Activated T-helper 17 cell treated with anti-CD3 and anti-CD28 coated beads, Interleukin-2, amount 50 U/mL, for 72 hours (primary cell): ENCODE results near the gene ADNP2. TPM values are rescaled to one million over a fixed set of nuclear protein-coding genes. Genes with fewer than 3 reads are reported as not detected.
A peak's percentile ranks its signal among the peaks of the same experiment; 100 is the strongest.

ENCODE experiments used
- ATAC-seq: fragments of 150-1000 bp; cut with Tn5 transposase; replicated peaks from 2 replicates; pipeline ENCODE4 v1.10.0; 2021; ENCODE audit warnings: mild to moderate bottlenecking, moderate library complexity
- H3K27ac Mint-ChIP-seq: one replicate; pipeline ENCODE4 v1.8.0; 2022; ENCODE audit warnings: mixed read lengths
- H3K27me3 Mint-ChIP-seq: one replicate; pipeline ENCODE4 v1.8.0; 2022; ENCODE audit warnings: mixed read lengths
- H3K36me3 Mint-ChIP-seq: one replicate; pipeline ENCODE4 v1.8.0; 2022; ENCODE audit warnings: low read depth, mild to moderate bottlenecking, mixed read lengths
- H3K4me1 Mint-ChIP-seq: one replicate; pipeline ENCODE4 v1.8.0; 2022; ENCODE audit warnings: mixed read lengths
- H3K4me3 Mint-ChIP-seq: one replicate; pipeline ENCODE4 v1.8.0; 2022; ENCODE audit warnings: mild to moderate bottlenecking, mixed read lengths
- H3K9me3 Mint-ChIP-seq: one replicate; pipeline ENCODE4 v1.8.0; 2022; ENCODE audit warnings: mixed read lengths
- total RNA-seq, 2 donors: library from RNA; stranded (reverse); gene quantifications; one replicate each; pipeline ENCODE4 v1.2.3, GENCODE V29; 2022

ADNP2 gene
- total RNA-seq, 2 donors from 2014 or later, result 31.8 to 34.9 TPM

DNA sequence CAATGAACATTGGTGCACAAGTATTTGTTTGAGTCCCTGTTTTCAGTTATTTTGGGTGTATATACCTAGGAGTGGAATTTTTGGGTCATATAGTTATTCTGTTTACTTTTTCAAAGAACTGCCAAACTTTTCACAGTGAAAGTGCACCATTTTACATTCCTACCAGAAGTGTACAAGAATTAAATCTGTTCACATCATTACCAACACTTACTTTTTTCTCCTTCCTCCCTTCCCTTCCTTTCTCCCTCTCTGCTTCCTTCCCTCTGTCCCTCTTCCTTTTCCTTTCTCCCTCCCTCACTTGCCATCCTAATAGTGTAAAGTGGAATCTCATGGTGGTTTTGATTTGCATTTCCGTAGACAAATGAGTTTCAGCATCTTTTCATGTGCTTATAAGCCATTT is 11.9 kb downstream of the ADNP2 start:
- ATAC-seq, result no peak
- no peak overlapping the region for H3K27ac Mint-ChIP-seq
- H3K36me3 Mint-ChIP-seq, result peaks cover 84% of the 10 kb centered on the region
- no peak overlapping the region for H3K4me3 Mint-ChIP-seq
- H3K9me3 Mint-ChIP-seq, result no peaks in the 10 kb centered on the region
- H3K27me3 Mint-ChIP-seq, result no peaks in the 10 kb centered on the region
- H3K4me1 Mint-ChIP-seq, result peaks cover 15% of the 10 kb centered on the region

DNA sequence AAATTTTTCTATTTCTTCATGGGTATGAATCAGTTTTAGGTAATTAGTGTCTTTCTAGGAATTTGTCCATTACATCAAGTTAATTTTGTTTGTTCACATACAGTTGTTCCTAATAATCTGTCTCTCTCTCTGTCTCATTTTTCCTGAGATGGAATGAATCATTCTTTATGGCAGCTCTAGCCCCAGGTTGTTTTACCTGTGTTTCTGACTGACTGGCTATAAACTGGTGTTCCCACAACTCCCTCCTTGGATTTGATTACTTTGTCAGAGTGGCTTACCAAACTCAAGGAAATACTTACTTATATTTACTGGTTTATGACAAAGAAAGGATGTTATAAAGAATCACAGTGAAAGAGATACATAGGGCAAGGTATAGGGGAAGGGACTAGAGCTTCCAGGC is 15.1 kb downstream of the ADNP2 start:
- H3K4me3 Mint-ChIP-seq, result no peak overlapping the region
- no peaks in the 10 kb centered on the region for H3K27me3 Mint-ChIP-seq
- H3K27ac Mint-ChIP-seq, result no peak overlapping the region
- no peaks in the 10 kb centered on the region for H3K9me3 Mint-ChIP-seq
- H3K36me3 Mint-ChIP-seq, result peaks cover 84% of the 10 kb centered on the region
- ATAC-seq, result no peak
- peaks cover 18% of the 10 kb centered on the region for H3K4me1 Mint-ChIP-seq

DNA sequence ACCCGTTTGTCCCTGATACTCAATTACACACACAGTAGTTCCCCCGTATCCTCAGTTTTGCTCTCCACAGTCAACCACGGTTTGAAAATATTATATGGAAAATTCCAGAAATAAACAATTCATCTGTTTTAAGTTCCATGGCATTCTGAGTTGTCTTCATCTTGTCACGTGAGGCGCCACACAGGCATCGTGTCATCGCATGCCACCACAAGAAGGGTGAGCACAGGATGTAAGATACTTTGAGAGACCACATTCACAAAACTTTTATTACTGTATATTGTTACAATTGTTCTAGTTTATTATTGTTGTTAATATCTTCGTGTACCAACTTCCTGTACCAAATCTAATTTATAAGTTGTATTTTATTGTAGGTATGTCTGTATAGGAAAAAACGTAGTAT is 17.7 kb downstream of the ADNP2 start:
- Mint-ChIP-seq H3K27me3 (no peaks in the 10 kb centered on the region), H3K36me3 (peaks cover 87% of the 10 kb centered on the region), H3K27ac (no peak overlapping the region), H3K9me3 (no peaks in the 10 kb centered on the region), H3K4me3 (no peak overlapping the region), H3K4me1 (peaks cover 21% of the 10 kb centered on the region)
- no peak for ATAC-seq

DNA sequence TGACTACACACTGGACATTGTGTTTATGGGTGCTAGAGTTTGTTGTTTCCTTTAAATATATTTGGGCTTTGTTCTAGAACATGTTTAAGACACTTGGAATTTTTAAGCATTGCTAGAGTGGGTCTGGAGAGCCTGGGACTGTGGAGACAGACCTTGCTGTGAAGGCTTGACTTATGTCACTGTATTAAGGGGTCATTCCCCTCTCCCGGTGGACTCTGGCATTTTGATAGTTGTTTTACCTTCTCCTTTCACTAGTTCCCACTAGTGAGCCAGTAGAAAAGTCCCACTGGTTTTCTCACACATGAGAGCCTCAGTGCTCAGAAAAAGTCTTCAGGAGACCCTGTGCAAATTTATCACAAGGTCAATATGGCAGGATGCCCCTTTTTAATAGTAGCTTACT is 18.6 kb downstream of the ADNP2 start:
- Mint-ChIP-seq H3K4me1 (peaks cover 21% of the 10 kb centered on the region), H3K36me3 (peaks cover 87% of the 10 kb centered on the region), H3K4me3 (no peak overlapping the region), H3K9me3 (no peaks in the 10 kb centered on the region), H3K27me3 (no peaks in the 10 kb centered on the region), H3K27ac (no peak overlapping the region)
- no peak for ATAC-seq

DNA sequence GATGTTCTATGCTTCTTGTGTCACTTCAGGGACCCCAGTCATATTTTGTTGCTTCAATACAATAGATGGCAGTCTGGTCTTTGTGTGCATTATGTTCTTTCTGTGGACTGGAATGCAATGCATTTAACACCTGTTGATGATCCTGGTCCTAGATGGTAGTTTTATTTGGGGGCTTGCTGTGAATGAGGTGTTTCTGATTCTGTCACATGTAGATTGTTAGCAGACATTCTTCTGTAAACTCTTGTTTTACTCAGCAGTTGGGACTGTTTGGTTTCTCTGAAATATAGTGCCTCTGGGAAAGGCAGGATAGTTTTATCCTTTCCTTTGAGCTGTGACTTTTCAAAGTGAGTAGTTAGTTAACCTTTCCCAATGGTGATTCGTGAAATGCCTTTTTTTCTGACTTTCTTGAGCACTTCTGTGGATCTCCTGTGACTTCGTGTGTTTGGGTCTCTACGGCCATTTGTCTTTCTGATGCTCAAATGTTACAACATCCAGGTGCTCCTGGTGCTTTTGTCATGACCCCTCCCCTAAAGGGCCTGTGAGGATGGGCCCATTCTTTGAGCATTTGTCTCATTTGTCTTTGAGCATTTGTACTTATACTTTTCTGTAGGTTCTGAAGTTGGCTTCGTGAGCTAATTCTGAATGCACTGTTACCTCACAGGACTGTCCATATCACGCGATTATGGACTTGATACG is 20.8 kb downstream of the ADNP2 start:
- no peak for ATAC-seq
- Mint-ChIP-seq H3K27ac (no peak overlapping the region), H3K36me3 (peaks cover 89% of the 10 kb centered on the region), H3K9me3 (no peaks in the 10 kb centered on the region), H3K4me1 (peaks cover 21% of the 10 kb centered on the region), H3K4me3 (no peak overlapping the region), H3K27me3 (no peaks in the 10 kb centered on the region)

DNA sequence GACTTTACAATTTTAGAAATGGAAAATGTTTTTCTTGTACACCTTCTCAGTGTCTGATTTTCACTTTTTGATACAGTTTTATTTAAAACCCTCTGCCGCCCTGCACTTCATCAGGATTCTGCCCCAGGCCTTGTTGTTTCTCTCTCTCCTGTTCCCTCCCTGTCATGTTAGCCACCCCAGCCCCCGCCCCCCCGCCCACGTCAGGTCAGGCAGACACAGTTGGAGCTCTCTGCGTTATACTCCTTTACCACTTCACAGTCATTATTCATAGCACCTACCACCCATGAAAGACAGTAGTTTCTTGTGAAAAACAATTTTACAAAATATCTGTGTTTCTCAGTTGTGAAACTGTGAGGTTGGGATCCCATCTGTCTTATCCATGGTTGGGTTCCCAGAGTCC is 21.5 kb downstream of the ADNP2 start:
- Mint-ChIP-seq H3K36me3 (peaks cover 96% of the 10 kb centered on the region), H3K9me3 (no peaks in the 10 kb centered on the region), H3K27me3 (no peaks in the 10 kb centered on the region), H3K4me1 (peaks cover 21% of the 10 kb centered on the region), H3K27ac (no peak overlapping the region), H3K4me3 (no peak overlapping the region)
- no peak for ATAC-seq

DNA sequence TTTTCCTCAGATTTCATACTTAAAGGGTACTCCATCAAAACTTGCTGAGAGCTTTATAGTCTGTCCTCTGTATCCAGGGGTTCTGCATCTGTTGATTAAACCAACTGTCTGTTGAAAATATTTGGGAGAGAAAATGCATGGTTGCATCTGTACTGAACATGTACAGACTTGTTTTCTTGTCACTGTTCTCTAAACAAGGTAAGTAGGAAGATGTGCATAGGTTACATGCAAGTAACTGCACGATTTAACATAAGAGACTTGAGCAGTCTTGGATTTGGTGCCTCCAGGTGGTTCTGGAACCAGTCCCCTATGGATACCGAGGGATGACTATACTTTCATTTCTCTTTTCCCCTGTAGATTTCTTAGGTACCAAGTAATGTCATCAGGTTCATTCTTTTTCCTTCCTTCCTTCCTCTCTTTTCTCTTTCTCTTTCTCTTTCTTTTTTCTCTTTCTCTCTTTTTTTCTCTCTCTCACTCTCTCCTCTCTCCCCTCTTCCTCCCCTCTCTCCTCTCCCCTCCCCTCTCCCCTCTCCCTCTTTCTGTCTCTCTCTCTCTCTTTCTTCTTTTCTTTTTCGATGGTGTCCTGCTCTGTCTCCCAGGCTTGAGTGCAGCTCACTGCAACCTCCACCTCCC is 23.2 kb downstream of the ADNP2 start:
- Mint-ChIP-seq H3K27ac (peak overlapping the region; percentile 78), H3K9me3 (no peaks in the 10 kb centered on the region), H3K36me3 (peaks cover 97% of the 10 kb centered on the region)

DNA sequence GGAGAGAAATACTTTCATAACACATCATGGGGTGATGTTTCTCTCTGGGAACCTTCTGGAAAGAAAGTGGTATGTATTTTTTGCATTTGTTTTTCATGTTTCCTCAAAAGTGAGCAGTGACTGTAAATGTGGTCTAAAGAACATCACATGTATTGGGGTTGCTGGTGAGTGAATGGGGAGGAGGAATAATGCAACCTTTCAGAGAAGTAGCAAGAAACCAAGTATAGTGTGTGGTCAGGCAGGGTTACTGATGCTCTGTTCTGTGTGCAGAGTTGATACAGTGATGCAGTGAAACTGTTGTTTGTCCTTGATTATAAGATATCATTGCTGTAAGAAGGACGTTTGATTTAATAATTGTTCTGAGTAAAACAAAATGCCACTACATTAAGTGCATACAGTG is 24.1 kb downstream of the ADNP2 start:
- peaks cover 10% of the 10 kb centered on the region for H3K4me1 Mint-ChIP-seq
- H3K9me3 Mint-ChIP-seq, result no peaks in the 10 kb centered on the region
- H3K4me3 Mint-ChIP-seq, result no peak overlapping the region
- peaks cover 97% of the 10 kb centered on the region for H3K36me3 Mint-ChIP-seq
- no peak for ATAC-seq
- no peak overlapping the region for H3K27ac Mint-ChIP-seq
- H3K27me3 Mint-ChIP-seq, result no peaks in the 10 kb centered on the region

More for the DNA sequence above, 23.2 kb downstream of the ADNP2 start:
- H3K4me1 Mint-ChIP-seq, result peaks cover 14% of the 10 kb centered on the region
- no peak for ATAC-seq
- H3K27me3 Mint-ChIP-seq, result no peaks in the 10 kb centered on the region
- no peak overlapping the region for H3K4me3 Mint-ChIP-seq

DNA sequence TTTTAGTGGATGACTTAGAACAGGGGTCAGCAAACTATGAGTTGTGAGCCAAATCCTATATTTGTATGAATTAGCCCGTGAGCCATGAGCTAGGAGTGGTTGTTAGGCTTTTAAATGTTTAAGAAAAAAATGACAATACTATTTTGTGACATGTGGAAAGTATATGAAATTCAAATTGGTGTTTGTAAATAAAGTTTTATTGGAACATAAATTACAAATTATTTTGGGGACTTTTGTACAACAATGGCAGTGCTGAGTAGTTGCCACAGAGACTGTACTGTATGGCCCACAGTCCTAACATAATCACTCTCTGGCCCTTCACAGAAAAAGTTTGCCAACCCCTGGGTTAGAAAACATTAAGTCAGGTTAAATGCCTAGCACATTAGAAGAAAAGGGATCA is 26.1 kb downstream of the ADNP2 start:
- Mint-ChIP-seq H3K27ac (no peak overlapping the region), H3K4me3 (no peak overlapping the region), H3K9me3 (no peaks in the 10 kb centered on the region), H3K4me1 (peaks cover 4% of the 10 kb centered on the region), H3K36me3 (peaks cover 100% of the 10 kb centered on the region), H3K27me3 (no peaks in the 10 kb centered on the region)
- no peak for ATAC-seq

DNA sequence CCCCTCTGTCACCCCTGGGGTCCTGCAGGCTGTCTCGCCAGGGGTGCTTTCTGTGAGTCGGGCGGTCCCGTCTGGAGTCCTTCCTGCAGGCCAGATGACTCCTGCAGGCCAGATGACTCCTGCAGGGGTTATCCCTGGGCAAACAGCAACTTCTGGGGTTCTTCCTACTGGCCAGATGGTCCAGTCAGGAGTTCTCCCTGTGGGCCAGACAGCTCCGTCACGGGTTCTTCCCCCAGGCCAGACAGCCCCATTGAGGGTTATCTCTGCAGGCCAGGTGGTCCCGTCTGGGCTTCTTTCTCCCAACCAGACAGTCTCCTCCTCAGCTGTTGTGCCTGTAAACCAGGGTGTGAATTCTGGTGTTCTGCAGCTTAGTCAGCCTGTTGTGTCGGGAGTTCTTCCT is 27.6 kb downstream of the ADNP2 start:
- Mint-ChIP-seq H3K27me3 (no peaks in the 10 kb centered on the region), H3K4me1 (no peaks in the 10 kb centered on the region), H3K36me3 (peaks cover 97% of the 10 kb centered on the region), H3K4me3 (no peak overlapping the region), H3K27ac (no peak overlapping the region), H3K9me3 (no peaks in the 10 kb centered on the region)
- no peak for ATAC-seq

DNA sequence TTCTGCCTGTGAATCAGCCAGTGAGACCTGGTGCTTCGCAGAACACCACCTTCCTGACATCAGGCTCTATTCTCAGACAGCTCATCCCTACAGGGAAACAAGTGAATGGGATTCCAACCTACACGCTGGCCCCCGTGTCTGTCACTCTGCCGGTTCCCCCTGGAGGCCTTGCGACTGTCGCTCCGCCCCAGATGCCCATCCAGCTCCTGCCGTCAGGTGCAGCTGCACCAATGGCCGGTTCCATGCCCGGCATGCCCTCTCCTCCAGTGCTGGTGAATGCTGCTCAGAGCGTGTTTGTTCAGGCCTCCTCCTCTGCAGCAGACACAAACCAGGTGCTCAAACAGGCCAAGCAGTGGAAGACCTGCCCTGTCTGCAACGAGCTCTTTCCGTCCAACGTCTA is 28.1 kb downstream of the ADNP2 start:
- ATAC-seq, result no peak
- Mint-ChIP-seq H3K27ac (no peak overlapping the region), H3K4me3 (no peak overlapping the region), H3K27me3 (no peaks in the 10 kb centered on the region), H3K9me3 (no peaks in the 10 kb centered on the region), H3K4me1 (no peaks in the 10 kb centered on the region), H3K36me3 (peaks cover 94% of the 10 kb centered on the region)

DNA sequence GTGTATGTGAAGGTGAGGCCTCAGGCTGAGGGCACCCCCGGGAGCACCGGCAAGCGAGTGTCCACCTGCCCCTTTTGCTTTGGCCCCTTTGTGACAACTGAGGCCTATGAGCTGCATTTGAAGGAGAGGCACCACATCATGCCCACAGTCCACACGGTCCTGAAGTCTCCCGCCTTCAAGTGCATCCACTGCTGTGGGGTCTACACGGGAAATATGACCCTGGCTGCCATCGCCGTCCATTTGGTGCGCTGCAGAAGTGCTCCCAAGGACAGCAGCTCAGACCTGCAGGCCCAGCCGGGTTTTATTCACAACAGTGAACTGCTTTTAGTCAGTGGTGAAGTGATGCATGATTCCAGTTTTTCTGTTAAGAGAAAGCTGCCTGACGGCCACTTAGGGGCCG is 28.9 kb downstream of the ADNP2 start:
- no peak overlapping the region for H3K4me3 Mint-ChIP-seq
- H3K27me3 Mint-ChIP-seq, result no peaks in the 10 kb centered on the region
- ATAC-seq, result no peak
- H3K4me1 Mint-ChIP-seq, result no peaks in the 10 kb centered on the region
- no peaks in the 10 kb centered on the region for H3K9me3 Mint-ChIP-seq
- no peak overlapping the region for H3K27ac Mint-ChIP-seq
- H3K36me3 Mint-ChIP-seq, result peaks cover 86% of the 10 kb centered on the region

DNA sequence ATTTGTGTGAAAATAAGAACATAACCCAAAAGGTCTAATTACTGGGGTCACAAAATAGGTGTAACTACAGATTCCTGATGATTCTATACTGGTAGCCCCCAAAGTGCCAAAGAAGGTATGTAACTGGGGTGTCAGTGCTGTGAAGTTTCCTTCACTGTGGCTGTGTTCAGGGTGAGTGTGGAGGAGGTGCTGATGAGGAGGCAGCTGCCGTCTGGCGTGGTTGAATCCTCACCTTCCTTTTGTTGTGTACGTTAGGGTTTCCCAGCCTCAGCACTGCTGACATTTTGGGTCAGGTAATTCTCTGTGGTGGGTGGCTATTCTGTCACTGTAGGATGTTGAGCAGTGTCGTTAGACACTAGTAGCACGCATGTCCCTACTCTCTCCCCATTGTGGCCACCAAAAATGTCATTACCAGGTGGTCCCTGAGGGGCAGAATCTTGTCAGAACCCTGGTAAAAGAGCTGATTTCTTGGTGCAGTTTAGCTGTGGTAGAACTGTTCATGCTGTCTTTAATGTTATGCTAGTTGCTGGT is 31.5 kb downstream of the ADNP2 start:
- no peaks in the 10 kb centered on the region for H3K9me3 Mint-ChIP-seq
- no peak overlapping the region for H3K4me3 Mint-ChIP-seq
- no peak for ATAC-seq
- no peak overlapping the region for H3K27ac Mint-ChIP-seq
- H3K36me3 Mint-ChIP-seq, result peaks cover 64% of the 10 kb centered on the region
- no peaks in the 10 kb centered on the region for H3K27me3 Mint-ChIP-seq
- H3K4me1 Mint-ChIP-seq, result no peaks in the 10 kb centered on the region

DNA sequence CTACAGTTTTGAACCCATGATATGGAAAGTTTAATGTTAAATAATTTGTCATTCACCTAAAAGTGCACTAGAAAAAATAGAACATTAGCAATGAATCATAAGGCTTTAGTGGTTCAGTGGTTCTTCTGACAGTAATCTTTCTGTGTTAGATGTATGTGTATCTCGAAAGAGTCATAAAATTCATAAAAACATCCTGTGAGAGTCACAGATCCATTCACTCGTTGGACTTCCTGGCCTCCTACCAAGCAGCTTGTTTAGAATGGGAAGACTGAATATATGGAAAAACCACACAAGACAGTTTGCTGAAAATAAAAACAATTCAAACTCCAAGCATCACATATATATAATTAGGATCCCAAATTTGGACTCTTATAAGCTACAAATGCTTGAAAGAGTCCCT is 34.8 kb downstream of the ADNP2 start:
- Mint-ChIP-seq H3K27me3 (no peaks in the 10 kb centered on the region), H3K9me3 (no peaks in the 10 kb centered on the region), H3K4me1 (no peaks in the 10 kb centered on the region), H3K27ac (peak overlapping the region; percentile 18), H3K36me3 (peaks cover 45% of the 10 kb centered on the region), H3K4me3 (peak overlapping the region; percentile 11)
- peak; percentile 39 for ATAC-seq

DNA sequence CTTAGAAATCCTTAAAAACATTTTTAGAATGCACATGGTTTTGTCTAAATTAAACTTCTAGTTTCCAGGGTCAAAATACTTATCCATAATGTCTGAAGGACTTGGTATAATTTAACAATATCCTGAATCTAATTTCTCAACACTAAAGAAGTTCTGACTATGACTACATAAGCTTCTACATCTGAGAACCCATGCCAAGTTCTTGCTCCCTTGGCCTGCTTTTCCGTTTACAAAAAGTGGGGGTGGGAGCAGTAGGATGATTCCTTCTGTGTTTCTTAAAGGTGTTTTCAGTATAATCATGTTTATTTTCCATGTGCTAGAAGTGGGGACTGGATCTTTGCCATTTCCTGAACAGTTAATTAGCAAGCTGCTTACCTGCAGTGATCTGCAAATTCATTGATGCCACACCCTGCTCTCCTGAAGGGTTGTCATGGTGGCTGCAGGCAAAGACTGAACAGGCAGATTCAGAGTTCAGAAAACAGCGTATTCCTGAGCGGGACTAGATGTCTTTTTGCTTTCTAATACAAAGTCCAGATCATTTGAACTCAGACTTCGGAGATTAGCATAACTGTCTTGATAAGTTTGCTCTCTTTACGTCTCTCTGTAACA is 36.2 kb downstream of the ADNP2 start:
- Mint-ChIP-seq H3K36me3 (peaks cover 36% of the 10 kb centered on the region), H3K4me3 (no peak overlapping the region), H3K27ac (no peak overlapping the region), H3K9me3 (no peaks in the 10 kb centered on the region), H3K27me3 (no peaks in the 10 kb centered on the region), H3K4me1 (peaks cover 1% of the 10 kb centered on the region)
- no peak for ATAC-seq
